ENCODE measurements around the gene ARHGEF11.

ARHGEF11 gene

GRCh38 chr1:156894001-156894400, 151.5 kb downstream of the ARHGEF11 start:
- no peak for DNase-seq (ENCODE audit: low spot score)
- ChIA-PET POLR2A (ENCODE audit: low non-redundant PET) (no interaction called here), CTCF (interaction anchor here (9.3 kb wide), 1 partner anchor 33 kb away, joined by 77 read pairs; no protein-coding TSS in a partner anchor)
- no peak for TF ChIP-seq CTCF (conservative IDR thresholded peaks at IDR 0.05; ENCODE audit: low read depth)
- peak overlapping the region; percentile 99 for H3K27ac ChIP-seq

- ChIA-PET CTCF (interaction anchor here (0.6 to 9.3 kb wide), 3 partner anchors 34 to 201 kb away, joined by 3 to 77 read pairs (median 4); no protein-coding TSS in a partner anchor), POLR2A (ENCODE audit: low non-redundant PET) (no interaction called here)
- peak within 1 kb of the TSS; percentile 99 for H3K27ac ChIP-seq
- DNase-seq (ENCODE audit: low spot score): no peak
- no peak for TF ChIP-seq CTCF (conservative IDR thresholded peaks at IDR 0.05; ENCODE audit: low read depth)
Observed at GRCh38 chr1:156893048-156893953, 152.2 kb downstream of the ARHGEF11 start, which contains the start of gene PEAR1. Gene PEAR1, plus strand, starts transcription at chr1:156893718. Its CDS starts 10,209 bp downstream, at chr1:156903927.

- ChIA-PET CTCF (interaction anchor here (0.6 to 9.3 kb wide), 11 partner anchors 12 to 200 kb away, joined by 3 to 77 read pairs (median 3); no protein-coding TSS in a partner anchor), POLR2A (ENCODE audit: low non-redundant PET) (no interaction called here)
- H3K27ac ChIP-seq: peak overlapping the region; percentile 99
- peak; percentile 92 for TF ChIP-seq CTCF (conservative IDR thresholded peaks at IDR 0.05; ENCODE audit: low read depth)
- DNase-seq (ENCODE audit: low spot score): peak; percentile 83
Observed at GRCh38 chr1:156892190-156893047, 153.1 kb downstream of the ARHGEF11 start.

GRCh38 chr1:156889802-156890580, 155.6 kb downstream of the ARHGEF11 start:
- ChIA-PET POLR2A (ENCODE audit: low non-redundant PET) (no interaction called here), CTCF (interaction anchor here (0.5 to 9.3 kb wide), 27 partner anchors 8 to 434 kb away, joined by 3 to 77 read pairs (median 4); partner anchors contain the start of genes METTL25B and NTRK1)
- no peak overlapping the region for H3K27ac ChIP-seq
- DNase-seq (ENCODE audit: low spot score): peak; percentile 60
- TF ChIP-seq CTCF (conservative IDR thresholded peaks at IDR 0.05; ENCODE audit: low read depth): peak; percentile 88

- DNase-seq (ENCODE audit: low spot score): no peak
- no peak overlapping the region for H3K27ac ChIP-seq
- POLR2A ChIA-PET (ENCODE audit: low non-redundant PET): no interaction called here
- no peak for TF ChIP-seq CTCF (conservative IDR thresholded peaks at IDR 0.05; ENCODE audit: low read depth)
- CTCF ChIA-PET: interaction anchor here (0.6 to 9.3 kb wide), 4 partner anchors 26 to 267 kb away, joined by 3 to 77 read pairs (median 4); partner anchors contain the start of gene NTRK1
Observed at GRCh38 chr1:156887734-156888133, 157.8 kb downstream of the ARHGEF11 start.
